AG04449 (cell line): ENCODE measurements around the gene AMMECR1.

Experiments
- CTCF ChIA-PET: fragments of 350-600 bp; formaldehyde crosslinking; extraction: SDS; loops from one replicate; lab custom pipeline; 2021; ENCODE audit warnings: antibody characterized with exemption; lab: Yijun Ruan, JAX
- POLR2A ChIA-PET: fragments of 400-600, 350-600 bp; formaldehyde crosslinking; extraction: SDS; loops from one replicate; lab custom pipeline; 2020; ENCODE audit warnings: antibody characterized with exemption, inconsistent platforms; lab: Yijun Ruan, JAX
- DNase-seq: peaks from one replicate; pipeline ENCODE4 v3.0.0-alpha.2; 2010; ENCODE audit warnings: low read depth, low spot score
- H3K4me3 ChIP-seq: 2 replicates; pipeline ENCODE4 v1.5.1; 2011; ENCODE audit warnings: low read depth, mild to moderate bottlenecking, control low read depth, low read length
- CTCF ChIP-seq: IDR thresholded peaks from one replicate; pipeline ENCODE4 v1.5.1; 2011; ENCODE audit warnings: mild to moderate bottlenecking, moderate library complexity, low read length, control low read depth, inconsistent platforms; ENCODE audit not compliant: insufficient read depth; ENCODE audit errors: missing control alignments

The AMMECR1 gene

GRCh38 chrX:110163488-110163887 lies 154.4 kb downstream of the AMMECR1 start:
- TF ChIP-seq CTCF: no peak
- DNase-seq: no peak
- H3K4me3 ChIP-seq: no peak overlapping the region
- ChIA-PET POLR2A (no interaction called here), CTCF (interaction anchor here (1.5 to 21.2 kb wide), 3 partner anchors 17 to 250 kb away, joined by 3 to 970 read pairs (median 5); no protein-coding TSS in a partner anchor)

GRCh38 chrX:110162867-110163266 lies 155.0 kb downstream of the AMMECR1 start:
- no peak overlapping the region for H3K4me3 ChIP-seq
- no peak for TF ChIP-seq CTCF
- POLR2A ChIA-PET: no interaction called here
- CTCF ChIA-PET: interaction anchor here (1.5 to 21.2 kb wide), 3 partner anchors 16 to 251 kb away, joined by 3 to 970 read pairs (median 5); no protein-coding TSS in a partner anchor
- DNase-seq: no peak

DNA sequence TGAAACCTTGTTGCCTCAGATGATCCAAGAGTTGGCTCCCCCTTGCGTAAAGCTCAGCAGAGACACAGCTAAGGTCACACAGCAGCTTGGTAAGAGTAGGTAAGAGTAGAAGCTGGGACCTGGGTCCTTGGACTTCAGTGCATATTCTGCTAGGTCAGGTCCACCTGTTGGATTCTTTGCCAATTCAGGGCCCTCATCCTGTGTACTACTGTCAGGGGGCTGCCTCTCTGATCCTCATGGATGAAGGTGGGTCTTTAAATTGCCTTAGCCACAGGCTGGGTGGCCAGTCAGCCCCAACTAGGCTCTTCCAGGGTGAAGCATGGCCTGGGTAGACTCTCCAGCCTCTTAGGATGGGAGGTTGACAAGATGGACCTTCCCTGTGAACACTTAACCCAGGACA lies 155.8 kb downstream of the AMMECR1 start:
- no peak overlapping the region for H3K4me3 ChIP-seq
- no peak for TF ChIP-seq CTCF
- ChIA-PET POLR2A (no interaction called here), CTCF (interaction anchor here (1.2 to 21.2 kb wide), 6 partner anchors 10 to 251 kb away, joined by 3 to 970 read pairs (median 8); no protein-coding TSS in a partner anchor)
- DNase-seq: no peak

DNA sequence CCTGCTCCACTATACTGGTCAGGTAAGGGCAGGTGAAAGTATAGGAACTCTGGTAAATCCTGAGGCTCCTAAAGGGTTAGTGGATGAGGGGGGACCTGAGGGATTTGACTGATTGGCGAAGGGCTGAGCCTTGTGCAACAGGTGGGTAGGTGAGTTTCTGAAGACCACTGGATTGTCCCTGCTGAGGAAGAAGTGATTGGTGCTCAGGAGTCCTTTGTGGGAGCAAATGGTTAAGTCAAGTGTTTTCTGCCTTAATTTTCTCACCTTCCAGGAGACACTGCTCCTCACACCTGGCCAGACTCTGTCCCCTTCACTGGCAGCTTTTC lies 156.6 kb downstream of the AMMECR1 start:
- DNase-seq: no peak
- POLR2A ChIA-PET: interaction anchor here (0.8 kb wide), 1 partner anchor 257 kb away, joined by 3 read pairs; no protein-coding TSS in a partner anchor
- no peak overlapping the region for H3K4me3 ChIP-seq
- TF ChIP-seq CTCF: no peak
- CTCF ChIA-PET: interaction anchor here (0.7 to 21.2 kb wide), 21 partner anchors 9 to 686 kb away, joined by 3 to 970 read pairs (median 6); partner anchors contain the start of gene AMMECR1

DNA sequence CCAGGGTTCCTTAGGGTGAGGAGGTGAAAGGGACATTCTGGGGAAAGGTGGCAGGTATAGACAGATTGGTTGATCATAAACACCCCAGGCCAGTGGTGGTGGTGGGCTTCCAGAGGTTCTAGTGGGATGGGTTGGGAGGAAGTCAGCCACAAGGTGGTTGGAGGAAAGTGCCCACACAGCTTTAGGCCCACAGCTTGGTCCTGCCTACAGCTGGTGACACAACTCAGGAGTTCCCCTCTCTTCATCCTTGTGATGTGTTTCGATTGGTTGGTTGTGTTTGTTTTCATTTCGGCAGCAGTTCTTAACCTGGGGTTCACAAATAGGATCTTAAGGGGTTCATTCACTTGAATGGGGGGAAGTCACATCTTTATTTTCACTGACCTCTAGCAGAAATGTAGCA lies 158.0 kb downstream of the AMMECR1 start:
- no peak for TF ChIP-seq CTCF
- no peak overlapping the region for H3K4me3 ChIP-seq
- DNase-seq: no peak
- ChIA-PET CTCF (interaction anchor here (1.0 to 21.2 kb wide), 21 partner anchors 10 to 687 kb away, joined by 3 to 970 read pairs (median 5); no protein-coding TSS in a partner anchor), POLR2A (interaction anchor here (1.0 kb wide), 1 partner anchor 259 kb away, joined by 4 read pairs; no protein-coding TSS in a partner anchor)

DNA sequence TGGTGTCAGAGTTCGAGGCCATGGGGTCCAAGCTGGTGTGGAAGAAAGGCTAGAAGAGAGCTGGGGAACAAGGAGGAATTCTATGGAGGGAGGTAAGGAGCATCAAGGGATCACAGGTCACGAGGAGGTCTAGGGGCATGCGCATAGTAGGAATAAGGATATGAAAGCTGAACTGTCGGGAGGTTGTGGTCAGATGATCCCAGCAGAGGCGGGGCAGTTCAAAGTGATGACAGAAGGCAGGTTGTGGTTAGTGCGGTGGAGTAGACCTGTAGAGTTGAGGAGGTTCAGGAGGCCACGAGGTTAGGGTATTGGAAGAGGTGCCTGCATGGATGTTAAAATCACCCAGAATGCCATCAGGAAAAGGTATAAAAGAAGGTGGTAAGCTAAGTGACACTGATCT lies 158.7 kb downstream of the AMMECR1 start:
- no peak for DNase-seq
- ChIA-PET CTCF (interaction anchor here (0.6 to 21.2 kb wide), 15 partner anchors 9 to 688 kb away, joined by 3 to 970 read pairs (median 5); no protein-coding TSS in a partner anchor), POLR2A (interaction anchor here (1.0 kb wide), 1 partner anchor 259 kb away, joined by 4 read pairs; no protein-coding TSS in a partner anchor)
- no peak for TF ChIP-seq CTCF
- H3K4me3 ChIP-seq: no peak overlapping the region
